ENCODE measurements around the gene BABAM2. TPM values are rescaled to one million over a fixed set of nuclear protein-coding genes. Genes with fewer than 3 reads are reported as not detected.

The BABAM2 gene
- total and polyA plus RNA-seq, 2 experiments from 2014 or later = 31.8 to 83.3 TPM

- DNase-seq (ENCODE audit: low read depth in 1 of 2, low spot score in 1 of 2) = no peak
- no peaks in the 10 kb centered on the region for H3K27me3 ChIP-seq
- TF ChIP-seq CTCF (IDR thresholded peaks at IDR 0.05; ENCODE audit: low read depth, low read length) = no peak
- H3K27ac ChIP-seq = no peak overlapping the region
- H3K4me3 ChIP-seq = no peak overlapping the region
- H3K36me3 ChIP-seq = no peaks in the 10 kb centered on the region
- no peaks in the 10 kb centered on the region for H3K9me3 ChIP-seq (ENCODE audit: low read depth)
- peaks cover 8% of the 10 kb centered on the region for H3K4me1 ChIP-seq (ENCODE audit: low read depth)
These were observed 40.9 kb downstream of the BABAM2 start for GRCh38 chr2:27931361-27931950.

DNA sequence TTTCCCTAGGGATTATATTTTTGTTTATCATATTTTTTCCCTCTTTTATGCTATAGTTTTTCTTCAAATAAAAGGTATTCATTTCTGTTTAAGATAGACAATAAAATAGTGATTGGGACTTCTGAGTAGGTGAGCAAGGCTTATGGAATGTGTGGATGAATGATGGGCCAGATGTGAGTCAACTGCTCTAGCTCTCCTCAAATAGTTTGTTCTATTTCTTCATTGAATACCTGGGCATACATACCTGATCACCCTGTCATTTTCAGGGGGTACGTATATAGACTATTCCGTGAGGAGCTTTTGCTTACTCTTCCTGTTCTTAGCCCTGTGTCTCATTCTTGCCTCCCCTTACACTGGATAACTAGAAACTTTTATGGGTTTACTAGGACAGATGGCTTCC is 41.9 kb downstream of the BABAM2 start:
- DNase-seq (ENCODE audit: low read depth in 1 of 2, low spot score in 1 of 2) = peak in 1 of 2 donors; percentile 39
- H3K4me3 ChIP-seq = no peak overlapping the region
- no peaks in the 10 kb centered on the region for H3K9me3 ChIP-seq (ENCODE audit: low read depth)
- peaks cover 8% of the 10 kb centered on the region for H3K4me1 ChIP-seq (ENCODE audit: low read depth)
- TF ChIP-seq CTCF (IDR thresholded peaks at IDR 0.05; ENCODE audit: low read depth, low read length) = no peak
- no peak overlapping the region for H3K27ac ChIP-seq
- H3K36me3 ChIP-seq = no peaks in the 10 kb centered on the region
- H3K27me3 ChIP-seq = no peaks in the 10 kb centered on the region

- H3K36me3 ChIP-seq = no peaks in the 10 kb centered on the region
- no peaks in the 10 kb centered on the region for H3K9me3 ChIP-seq (ENCODE audit: low read depth)
- no peak for TF ChIP-seq CTCF (IDR thresholded peaks at IDR 0.05; ENCODE audit: low read depth, low read length)
- no peaks in the 10 kb centered on the region for H3K27me3 ChIP-seq
- H3K27ac ChIP-seq = no peak overlapping the region
- H3K4me3 ChIP-seq = no peak overlapping the region
- no peak for DNase-seq (ENCODE audit: low read depth in 1 of 2, low spot score in 1 of 2)
- H3K4me1 ChIP-seq (ENCODE audit: low read depth) = peaks cover 8% of the 10 kb centered on the region
These were observed 44.5 kb downstream of the BABAM2 start for GRCh38 chr2:27935026-27935425.

- Histone ChIP-seq H3K27ac (no peak overlapping the region), H3K4me1 (ENCODE audit: low read depth) (no peaks in the 10 kb centered on the region), H3K36me3 (no peaks in the 10 kb centered on the region), H3K4me3 (no peak overlapping the region), H3K27me3 (no peaks in the 10 kb centered on the region), H3K9me3 (ENCODE audit: low read depth) (no peaks in the 10 kb centered on the region)
- DNase-seq (ENCODE audit: low read depth in 1 of 2, low spot score in 1 of 2) = no peak
- TF ChIP-seq CTCF (IDR thresholded peaks at IDR 0.05; ENCODE audit: low read depth, low read length) = no peak
These were observed 49.7 kb downstream of the BABAM2 start for GRCh38 chr2:27940090-27940671.

DNA sequence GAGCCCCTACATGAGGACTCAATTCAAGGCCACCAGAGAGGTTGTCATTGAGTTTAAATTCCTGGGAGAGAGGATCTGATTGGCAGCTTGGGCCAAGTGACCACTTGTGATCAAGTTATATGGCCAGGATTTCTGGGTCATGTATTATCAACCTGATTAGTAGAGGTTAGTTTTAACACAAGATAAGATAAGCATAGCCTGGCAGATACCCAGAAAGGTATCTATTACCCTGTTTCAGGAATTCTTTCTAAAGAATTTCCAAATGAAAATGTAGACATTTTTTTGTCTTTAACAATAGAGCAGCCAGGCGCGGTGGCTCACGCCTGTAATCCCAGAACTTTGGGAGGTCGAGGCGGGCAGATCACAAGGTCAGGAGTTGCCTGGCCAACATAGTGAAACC is 50.5 kb downstream of the BABAM2 start:
- no peaks in the 10 kb centered on the region for H3K4me1 ChIP-seq (ENCODE audit: low read depth)
- H3K9me3 ChIP-seq (ENCODE audit: low read depth) = no peaks in the 10 kb centered on the region
- no peak overlapping the region for H3K4me3 ChIP-seq
- no peaks in the 10 kb centered on the region for H3K27me3 ChIP-seq
- H3K27ac ChIP-seq = no peak overlapping the region
- H3K36me3 ChIP-seq = no peaks in the 10 kb centered on the region
- DNase-seq (ENCODE audit: low read depth in 1 of 2, low spot score in 1 of 2) = no peak
- TF ChIP-seq CTCF (IDR thresholded peaks at IDR 0.05; ENCODE audit: low read depth, low read length) = no peak
